Osteoblast (primary cell): Measurements from ENCODE around the gene C21orf58. TPM values are rescaled to one million over a fixed set of nuclear protein-coding genes. Genes with fewer than 3 reads are reported as not detected.

ENCODE experiments used
- DNase-seq: peaks from one replicate; pipeline ENCODE4 v3.0.0; 2011; ENCODE audit warnings: low spot score, mixed read lengths; ENCODE audit not compliant: insufficient read length; ENCODE audit errors: missing footprints
- H2AFZ ChIP-seq: 2 replicates; pipeline ENCODE4 v1.6.0; 2011; ENCODE audit warnings: mild to moderate bottlenecking, low read length
- H3K27ac ChIP-seq: 2 replicates; pipeline ENCODE4 v1.5.1; 2011; ENCODE audit warnings: mild to moderate bottlenecking, low read depth, low read length, moderate library complexity
- H3K27me3 ChIP-seq: 2 replicates; pipeline ENCODE4 v1.6.0; 2012; ENCODE audit warnings: mild to moderate bottlenecking, control low read depth, inconsistent platforms, low read length, moderate library complexity; ENCODE audit not compliant: insufficient read depth
- H3K36me3 ChIP-seq: 2 replicates; pipeline ENCODE4 v1.5.1; 2011; ENCODE audit warnings: mild to moderate bottlenecking, low read length, control low read depth, moderate library complexity; ENCODE audit not compliant: insufficient read depth
- H3K4me1 ChIP-seq: 2 replicates; pipeline ENCODE4 v1.5.1; 2011; ENCODE audit warnings: mild to moderate bottlenecking, low read length, control low read depth, moderate library complexity; ENCODE audit not compliant: insufficient read depth
- H3K4me2 ChIP-seq: 2 replicates; pipeline ENCODE4 v1.6.0; 2011; ENCODE audit warnings: mild to moderate bottlenecking, low read length; ENCODE audit not compliant: insufficient read depth
- H3K4me3 ChIP-seq: fragments of 200-600 bp; sonication (generic); 3 replicates; pipeline ENCODE4 v1.5.1; 2012; ENCODE audit warnings: mild to moderate bottlenecking, low read length, inconsistent platforms; ENCODE audit not compliant: insufficient read depth
- H3K79me2 ChIP-seq: 2 replicates; pipeline ENCODE4 v1.6.0; 2012; ENCODE audit warnings: mild to moderate bottlenecking, low read length, control low read depth, inconsistent platforms; ENCODE audit not compliant: insufficient read depth
- H3K9me3 ChIP-seq: 2 replicates; pipeline ENCODE4 v1.5.1; 2011; ENCODE audit warnings: low read depth, low read length, control low read depth
- H4K20me1 ChIP-seq: 2 replicates; pipeline ENCODE4 v1.6.0; 2012; ENCODE audit warnings: mild to moderate bottlenecking, low read length, control low read depth; ENCODE audit not compliant: insufficient read depth
- total RNA-seq: library from RNA; depleted of rRNA; stranded (reverse); fragments of >200 nt; gene quantifications from 2 replicates; pipeline ENCODE4 v1.2.3, GENCODE V29; 2012
- TF ChIP-seq, protein P1 (sequence below): IDR thresholded peaks from 2 replicates; pipeline ENCODE4 v1.5.1; 2011; ENCODE audit warnings: mild to moderate bottlenecking, low read depth, low read length, moderate library complexity; ENCODE audit errors: extremely low read depth

C21orf58 gene
- total RNA-seq, 1 donor, result 2.2 TPM

GRCh38 chr21:46295177-46295770, 28.4 kb downstream of the C21orf58 start:
- peak overlapping the region; percentile 37 for H3K27ac ChIP-seq
- TF ChIP-seq, protein P1, sequence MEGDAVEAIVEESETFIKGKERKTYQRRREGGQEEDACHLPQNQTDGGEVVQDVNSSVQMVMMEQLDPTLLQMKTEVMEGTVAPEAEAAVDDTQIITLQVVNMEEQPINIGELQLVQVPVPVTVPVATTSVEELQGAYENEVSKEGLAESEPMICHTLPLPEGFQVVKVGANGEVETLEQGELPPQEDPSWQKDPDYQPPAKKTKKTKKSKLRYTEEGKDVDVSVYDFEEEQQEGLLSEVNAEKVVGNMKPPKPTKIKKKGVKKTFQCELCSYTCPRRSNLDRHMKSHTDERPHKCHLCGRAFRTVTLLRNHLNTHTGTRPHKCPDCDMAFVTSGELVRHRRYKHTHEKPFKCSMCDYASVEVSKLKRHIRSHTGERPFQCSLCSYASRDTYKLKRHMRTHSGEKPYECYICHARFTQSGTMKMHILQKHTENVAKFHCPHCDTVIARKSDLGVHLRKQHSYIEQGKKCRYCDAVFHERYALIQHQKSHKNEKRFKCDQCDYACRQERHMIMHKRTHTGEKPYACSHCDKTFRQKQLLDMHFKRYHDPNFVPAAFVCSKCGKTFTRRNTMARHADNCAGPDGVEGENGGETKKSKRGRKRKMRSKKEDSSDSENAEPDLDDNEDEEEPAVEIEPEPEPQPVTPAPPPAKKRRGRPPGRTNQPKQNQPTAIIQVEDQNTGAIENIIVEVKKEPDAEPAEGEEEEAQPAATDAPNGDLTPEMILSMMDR, result no peak
- H4K20me1 ChIP-seq, result no peaks in the 10 kb centered on the region
- H3K27me3 ChIP-seq, result peaks cover 2% of the 10 kb centered on the region
- no peaks in the 10 kb centered on the region for H3K9me3 ChIP-seq
- H3K79me2 ChIP-seq, result peaks cover 2% of the 10 kb centered on the region
- peaks cover 15% of the 10 kb centered on the region for H3K36me3 ChIP-seq
- peak overlapping the region; percentile 6 for H3K4me2 ChIP-seq
- H3K4me3 ChIP-seq, result peak overlapping the region; percentile 19
- peak; percentile 62 for DNase-seq
- H2AFZ ChIP-seq, result peak overlapping the region; percentile 8
- peaks cover 17% of the 10 kb centered on the region for H3K4me1 ChIP-seq

DNA sequence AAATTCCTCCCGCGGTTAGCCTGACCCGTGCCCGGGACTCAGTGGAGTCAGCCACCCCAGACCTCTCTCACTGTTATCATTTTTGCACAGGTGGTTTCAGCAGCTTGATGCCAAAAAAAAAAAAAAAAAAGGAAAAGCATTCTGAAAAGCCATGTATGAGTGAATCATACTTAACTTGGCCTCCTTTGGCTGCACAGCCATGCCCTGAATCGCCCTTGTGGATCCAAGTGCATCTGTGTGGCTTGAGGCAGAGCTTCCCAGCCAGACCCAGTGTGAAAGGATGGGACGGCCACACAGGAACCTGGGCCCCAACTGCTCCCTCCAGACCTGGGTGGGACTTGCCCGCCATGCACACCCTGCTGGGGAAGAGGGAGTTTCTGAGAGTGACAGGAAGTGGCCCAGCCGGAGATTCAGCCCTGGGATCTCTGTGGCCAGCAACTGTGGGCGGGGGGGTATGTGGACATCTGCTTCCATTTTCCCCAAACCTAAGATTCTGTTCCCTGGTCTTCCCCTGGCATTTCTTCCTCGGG, 29.0 kb downstream of the C21orf58 start:
- Histone ChIP-seq H3K9me3 (no peaks in the 10 kb centered on the region), H2AFZ (peak overlapping the region; percentile 8), H3K27me3 (peaks cover 2% of the 10 kb centered on the region), H3K4me1 (peaks cover 17% of the 10 kb centered on the region), H3K27ac (peak overlapping the region; percentile 37), H4K20me1 (no peaks in the 10 kb centered on the region), H3K4me3 (peak overlapping the region; percentile 19), H3K4me2 (peak overlapping the region; percentile 6), H3K36me3 (peaks cover 15% of the 10 kb centered on the region), H3K79me2 (peaks cover 4% of the 10 kb centered on the region)
- peak; percentile 94 for DNase-seq
- TF ChIP-seq, protein P1, result no peak

DNA sequence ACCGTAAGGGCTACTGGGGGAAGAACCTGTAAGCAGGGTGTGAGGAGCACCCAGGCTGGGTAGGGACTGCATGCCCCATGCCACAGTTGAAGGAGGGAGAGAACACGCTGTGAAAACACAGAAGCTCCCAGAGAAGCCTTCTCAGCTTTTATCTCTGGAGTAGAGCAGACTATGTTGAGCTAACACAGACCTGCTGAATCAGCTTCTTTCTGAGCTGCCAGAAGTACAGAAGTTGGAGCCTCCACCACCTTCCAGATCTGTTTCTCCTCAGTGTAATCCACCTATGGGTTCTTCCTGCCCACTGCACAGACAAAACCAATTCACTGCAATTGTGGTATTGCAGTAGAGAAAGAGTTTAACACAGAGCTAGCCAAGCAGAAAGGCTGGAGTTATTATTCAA, 32.1 kb downstream of the C21orf58 start:
- Histone ChIP-seq H3K79me2 (peaks cover 15% of the 10 kb centered on the region), H4K20me1 (no peaks in the 10 kb centered on the region), H3K9me3 (no peaks in the 10 kb centered on the region), H3K27me3 (no peaks in the 10 kb centered on the region), H3K27ac (no peak overlapping the region), H3K4me3 (no peak overlapping the region), H3K4me2 (no peak overlapping the region), H3K4me1 (peaks cover 16% of the 10 kb centered on the region), H3K36me3 (peaks cover 15% of the 10 kb centered on the region), H2AFZ (no peak overlapping the region)
- TF ChIP-seq, protein P1, result no peak
- no peak for DNase-seq

DNA sequence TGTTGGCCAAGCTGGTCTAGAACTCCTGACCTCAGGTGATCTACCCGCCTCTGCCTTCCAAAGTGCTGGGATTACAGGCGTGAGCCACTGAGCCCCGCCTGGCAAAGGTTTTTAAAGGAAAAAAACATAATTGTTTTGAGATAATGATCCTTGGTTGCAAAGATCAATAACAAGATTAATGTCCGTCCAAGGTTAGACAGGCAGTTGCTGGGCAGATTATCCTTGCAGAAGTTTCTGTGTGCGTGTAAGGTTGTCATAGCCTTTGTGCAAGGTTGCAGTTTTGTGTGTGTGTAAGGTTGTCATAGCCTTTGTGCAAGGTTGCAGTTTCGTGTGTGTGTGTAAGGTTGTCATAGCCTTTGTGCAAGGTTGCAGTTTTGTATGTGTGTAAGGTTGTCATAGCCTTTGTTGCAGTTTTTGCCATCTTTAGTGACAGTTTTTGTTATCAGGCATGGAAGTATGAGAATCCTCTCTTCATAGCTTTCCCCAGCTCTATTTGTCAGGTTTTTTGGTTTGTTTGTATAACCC, 34.0 kb downstream of the C21orf58 start:
- Histone ChIP-seq H3K36me3 (peaks cover 15% of the 10 kb centered on the region), H3K4me3 (no peak overlapping the region), H4K20me1 (peaks cover 6% of the 10 kb centered on the region), H3K79me2 (peaks cover 23% of the 10 kb centered on the region), H3K27ac (no peak overlapping the region), H3K9me3 (no peaks in the 10 kb centered on the region), H3K27me3 (no peaks in the 10 kb centered on the region), H3K4me1 (peaks cover 13% of the 10 kb centered on the region), H2AFZ (no peak overlapping the region), H3K4me2 (no peak overlapping the region)
- DNase-seq, result no peak
- TF ChIP-seq, protein P1, result no peak
